ENCODE measurements around the gene BCO1.

Gene BCO1

GRCh38 chr16:81277541-81278080, 39.1 kb downstream of the BCO1 start:
- DNase-seq = no peak

- no peak for DNase-seq
Observed at GRCh38 chr16:81278526-81278925, 40.0 kb downstream of the BCO1 start.

- no peak for DNase-seq
Observed at GRCh38 chr16:81279392-81279791, 40.9 kb downstream of the BCO1 start.

GRCh38 chr16:81280393-81280792, 41.9 kb downstream of the BCO1 start:
- no peak for DNase-seq

- DNase-seq = no peak
Observed at GRCh38 chr16:81283044-81283443, 44.6 kb downstream of the BCO1 start.

GRCh38 chr16:81284995-81285600, 46.6 kb downstream of the BCO1 start:
- DNase-seq = no peak

GRCh38 chr16:81286190-81286589, 47.7 kb downstream of the BCO1 start:
- no peak for DNase-seq

GRCh38 chr16:81291117-81291516, 52.6 kb downstream of the BCO1 start:
- no peak for DNase-seq

- no peak for DNase-seq
Observed at GRCh38 chr16:81292936-81293335, 54.4 kb downstream of the BCO1 start.

- DNase-seq = no peak
Observed at GRCh38 chr16:81293909-81294802, 55.7 kb downstream of the BCO1 start.

GRCh38 chr16:81296631-81297030, 58.1 kb downstream of the BCO1 start:
- DNase-seq = no peak

- no peak for DNase-seq
Observed at GRCh38 chr16:81307770-81308169, 69.3 kb downstream of the BCO1 start.

- no peak for DNase-seq
Observed at GRCh38 chr16:81310045-81310644, 71.7 kb downstream of the BCO1 start.

GRCh38 chr16:81311762-81312161, 73.3 kb downstream of the BCO1 start:
- DNase-seq = no peak

- DNase-seq = no peak
Observed at GRCh38 chr16:81313701-81314602, 75.5 kb downstream of the BCO1 start.

- DNase-seq = peak; percentile 67 to 84
Observed at GRCh38 chr16:81314603-81315270, 76.2 kb downstream of the BCO1 start, which contains the start of gene GAN. Gene GAN (plus strand): TSS chr16:81314962. CDS start chr16:81315114, 152 bp downstream.

GRCh38 chr16:81315271-81316175, 77.0 kb downstream of the BCO1 start:
- DNase-seq = no peak

- DNase-seq = no peak
Observed at GRCh38 chr16:81316176-81316496, 77.6 kb downstream of the BCO1 start.

- no peak for DNase-seq
Observed at GRCh38 chr16:81318711-81319110, 80.2 kb downstream of the BCO1 start.

- no peak for DNase-seq
Observed at GRCh38 chr16:81319221-81319912, 80.9 kb downstream of the BCO1 start.

Measured in cerebellar nuclear complex (tissue), 1 donor.